HG03280 (cell line): ENCODE measurements around the gene ZNF562.

Experiments
- ATAC-seq: cut with Tn5 transposase; IDR thresholded peaks from one replicate; pipeline ENCODE4 v1.9.1; 2021; ENCODE audit warnings: mild to moderate bottlenecking, moderate library complexity; ENCODE audit not compliant: unreplicated experiment

The ZNF562 gene

DNA sequence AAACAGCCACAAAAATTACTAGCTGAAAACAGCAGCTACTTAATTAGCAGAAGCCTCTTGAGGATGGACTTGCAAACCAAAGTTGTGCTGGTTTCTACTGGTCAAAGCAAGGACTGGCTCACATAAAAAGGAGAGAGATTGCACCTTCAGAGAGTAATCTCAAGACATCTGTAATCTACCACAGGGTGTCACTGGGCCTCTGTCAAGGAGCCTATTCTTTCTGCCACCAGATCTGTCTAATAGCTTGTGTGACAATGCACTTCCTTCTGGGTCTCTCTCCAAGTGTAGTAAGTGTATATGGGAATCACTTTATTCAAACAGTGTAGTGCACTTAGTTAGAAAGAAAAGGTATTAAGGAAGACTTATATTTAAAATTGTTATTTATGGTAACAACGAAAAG is 29.4 kb downstream of the ZNF562 start:
- ATAC-seq, result no peak

GRCh38 chr19:9644472-9644871 is 30.4 kb downstream of the ZNF562 start:
- no peak for ATAC-seq

GRCh38 chr19:9641810-9642209 is 33.1 kb downstream of the ZNF562 start:
- no peak for ATAC-seq

GRCh38 chr19:9640956-9641355 is 33.9 kb downstream of the ZNF562 start:
- no peak for ATAC-seq

DNA sequence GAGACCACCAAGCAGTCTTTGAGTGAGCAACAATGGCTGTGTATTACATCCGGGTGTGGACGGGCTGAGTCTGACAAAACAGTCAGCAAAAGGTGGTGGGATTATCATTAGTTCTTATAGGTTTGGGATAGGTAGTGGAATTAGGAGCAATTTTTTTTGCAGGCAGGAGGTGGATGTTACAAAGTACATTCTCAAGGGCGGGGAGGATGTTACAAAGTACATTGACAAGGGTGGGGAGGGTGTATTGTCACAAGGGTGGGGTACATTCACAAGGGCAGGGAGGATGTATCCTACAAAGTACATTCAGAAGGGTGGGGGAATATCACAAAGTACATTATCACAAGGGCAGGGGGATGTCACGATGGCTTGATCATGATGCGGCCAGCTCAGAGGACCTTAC is 38.9 kb downstream of the ZNF562 start:
- no peak for ATAC-seq

- ATAC-seq, result no peak
Measured at GRCh38 chr19:9627856-9628255, 47.0 kb downstream of the ZNF562 start.

DNA sequence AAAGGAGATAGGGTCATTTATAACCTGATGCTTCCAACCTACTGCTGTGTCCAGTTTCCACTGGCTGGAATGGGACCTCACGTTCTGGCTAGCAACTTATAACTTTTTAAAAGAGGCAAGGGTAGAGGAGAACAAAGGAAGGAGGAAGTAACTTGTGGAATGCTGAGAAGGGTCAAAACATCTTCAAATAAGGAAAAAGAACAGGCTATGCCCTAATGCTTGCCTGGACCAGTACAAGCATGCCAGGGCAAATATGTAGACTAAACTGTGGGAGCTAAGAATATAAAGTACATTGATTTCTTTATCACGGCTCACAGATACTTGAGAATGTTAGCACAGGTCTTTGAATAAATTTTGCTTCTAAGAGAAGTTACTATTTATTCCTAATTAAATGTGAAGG is 52.4 kb downstream of the ZNF562 start:
- ATAC-seq, result no peak

GRCh38 chr19:9621156-9622037 is 53.5 kb downstream of the ZNF562 start, which contains the start of gene ZNF561:
TSS of gene ZNF561 (minus strand) at chr19:9621232. CDS start at chr19:9619456, 1,776 bp downstream.
- ATAC-seq, result peak; percentile 84

DNA sequence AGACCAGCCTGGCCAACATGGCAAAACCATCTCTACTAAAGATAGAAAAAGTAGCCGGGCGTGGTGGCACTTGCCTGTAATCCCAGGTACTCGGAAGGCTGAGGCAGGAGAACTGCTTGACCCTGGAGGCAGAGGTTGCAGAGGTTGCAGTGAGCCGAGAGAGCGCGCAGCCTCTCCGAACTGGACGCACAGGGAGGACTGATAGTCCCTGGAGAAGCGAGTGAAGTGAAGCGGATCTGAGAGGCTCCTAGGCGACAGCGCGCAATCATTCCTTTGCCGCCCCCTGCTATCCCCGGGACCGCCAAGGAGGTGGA is 54.1 kb downstream of the ZNF562 start:
- no peak for ATAC-seq

DNA sequence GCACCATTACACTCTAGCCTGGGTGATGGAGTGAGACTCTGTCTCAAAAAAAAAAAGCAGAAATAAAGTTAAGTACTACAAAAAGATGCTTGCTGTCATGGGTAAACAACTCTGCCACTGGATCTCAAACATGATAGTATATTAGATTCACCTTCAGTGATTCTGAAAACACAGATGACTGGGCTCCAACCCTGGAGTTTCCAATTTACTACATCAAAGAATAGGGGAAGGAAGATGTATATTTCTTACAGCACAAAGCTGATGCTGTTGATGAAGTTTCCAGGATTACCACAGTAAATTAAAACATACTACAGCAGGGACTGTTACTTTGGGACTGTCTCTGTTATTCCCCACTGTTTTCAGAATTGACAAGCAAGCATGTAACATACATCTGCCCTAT is 59.1 kb downstream of the ZNF562 start:
- ATAC-seq, result no peak

DNA sequence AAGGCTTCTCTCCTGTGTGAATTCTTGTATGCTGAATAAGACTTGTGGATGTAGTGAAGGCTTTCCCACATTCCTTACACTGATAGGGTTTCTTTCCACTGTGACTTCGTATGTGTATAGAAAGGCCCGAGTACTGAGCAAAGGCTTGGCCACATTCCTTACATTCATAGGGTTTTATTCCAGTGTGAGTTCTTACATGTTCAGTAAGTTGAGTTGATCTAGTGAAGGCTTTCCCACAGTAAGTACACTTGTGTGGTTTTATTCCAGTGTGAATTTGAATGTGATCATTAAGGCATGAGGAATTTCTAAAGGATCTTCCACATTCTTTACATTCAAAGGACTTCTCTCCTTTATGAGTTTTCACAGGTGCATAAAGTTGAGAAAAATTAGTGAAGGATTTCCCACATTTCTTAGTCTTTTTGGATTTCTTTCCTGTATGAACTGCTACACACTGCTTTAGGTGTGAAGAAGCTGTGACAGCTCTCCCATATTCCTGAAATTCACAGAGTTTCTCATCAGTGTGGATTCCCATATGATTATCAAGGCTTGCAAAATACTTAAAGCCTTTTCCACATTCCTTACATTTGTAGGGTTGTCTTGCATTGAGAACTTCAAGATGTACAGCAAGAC is 64.3 kb downstream of the ZNF562 start:
- no peak for ATAC-seq

- no peak for ATAC-seq
Measured at GRCh38 chr19:9608912-9609311, 66.0 kb downstream of the ZNF562 start.

- ATAC-seq, result no peak
Measured at GRCh38 chr19:9597027-9597426, 77.9 kb downstream of the ZNF562 start.
